ENCODE measurements around the gene COPA.
A peak's percentile ranks its signal among the peaks of the same experiment; 100 is the strongest.

Gene COPA

DNA sequence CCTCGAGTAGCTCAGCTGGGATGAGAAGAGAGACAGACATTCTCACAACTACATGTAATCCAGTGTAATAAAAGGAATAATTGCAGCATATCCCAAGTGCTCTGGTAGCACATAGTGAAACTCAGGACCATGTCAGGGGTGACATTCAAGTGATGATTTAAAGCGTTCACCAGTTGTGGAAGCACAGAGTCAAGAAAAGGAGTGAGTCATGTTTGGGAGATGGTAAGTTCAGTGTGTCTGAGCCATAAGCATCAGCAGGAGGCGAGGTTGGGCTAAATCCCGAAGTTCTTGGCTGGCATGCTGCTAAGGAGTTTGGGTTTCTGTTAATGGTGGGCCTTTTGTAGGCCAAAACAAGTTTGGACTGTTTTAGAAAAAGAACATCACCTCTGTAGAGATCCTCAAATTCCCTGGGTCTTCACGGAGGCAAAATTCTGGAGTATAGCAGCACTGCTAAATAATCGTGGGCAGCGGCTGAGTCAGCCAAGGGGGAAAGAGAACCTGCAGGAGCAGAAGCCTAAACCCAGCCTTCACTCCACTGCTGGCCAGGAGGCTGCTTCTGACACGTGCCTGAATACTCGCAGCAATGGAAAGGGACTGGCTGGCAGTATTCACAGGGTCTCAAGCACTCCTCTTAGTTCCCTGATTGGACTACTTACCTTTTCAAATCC lies 16.6 kb upstream of the COPA start:
- ChIA-PET POLR2A (no interaction called here), CTCF (interaction anchor here (9.5 kb wide), 1 partner anchor 17 kb away, joined by 78 read pairs; no protein-coding TSS in a partner anchor)
- no peak for DNase-seq (ENCODE audit: extremely low spot score)
- TF ChIP-seq, protein P1, sequence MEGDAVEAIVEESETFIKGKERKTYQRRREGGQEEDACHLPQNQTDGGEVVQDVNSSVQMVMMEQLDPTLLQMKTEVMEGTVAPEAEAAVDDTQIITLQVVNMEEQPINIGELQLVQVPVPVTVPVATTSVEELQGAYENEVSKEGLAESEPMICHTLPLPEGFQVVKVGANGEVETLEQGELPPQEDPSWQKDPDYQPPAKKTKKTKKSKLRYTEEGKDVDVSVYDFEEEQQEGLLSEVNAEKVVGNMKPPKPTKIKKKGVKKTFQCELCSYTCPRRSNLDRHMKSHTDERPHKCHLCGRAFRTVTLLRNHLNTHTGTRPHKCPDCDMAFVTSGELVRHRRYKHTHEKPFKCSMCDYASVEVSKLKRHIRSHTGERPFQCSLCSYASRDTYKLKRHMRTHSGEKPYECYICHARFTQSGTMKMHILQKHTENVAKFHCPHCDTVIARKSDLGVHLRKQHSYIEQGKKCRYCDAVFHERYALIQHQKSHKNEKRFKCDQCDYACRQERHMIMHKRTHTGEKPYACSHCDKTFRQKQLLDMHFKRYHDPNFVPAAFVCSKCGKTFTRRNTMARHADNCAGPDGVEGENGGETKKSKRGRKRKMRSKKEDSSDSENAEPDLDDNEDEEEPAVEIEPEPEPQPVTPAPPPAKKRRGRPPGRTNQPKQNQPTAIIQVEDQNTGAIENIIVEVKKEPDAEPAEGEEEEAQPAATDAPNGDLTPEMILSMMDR (IDR thresholded peaks at IDR 0.05; ENCODE audit: control extremely low read depth, extremely low read depth, low read depth, missing control alignments): no peak

DNA sequence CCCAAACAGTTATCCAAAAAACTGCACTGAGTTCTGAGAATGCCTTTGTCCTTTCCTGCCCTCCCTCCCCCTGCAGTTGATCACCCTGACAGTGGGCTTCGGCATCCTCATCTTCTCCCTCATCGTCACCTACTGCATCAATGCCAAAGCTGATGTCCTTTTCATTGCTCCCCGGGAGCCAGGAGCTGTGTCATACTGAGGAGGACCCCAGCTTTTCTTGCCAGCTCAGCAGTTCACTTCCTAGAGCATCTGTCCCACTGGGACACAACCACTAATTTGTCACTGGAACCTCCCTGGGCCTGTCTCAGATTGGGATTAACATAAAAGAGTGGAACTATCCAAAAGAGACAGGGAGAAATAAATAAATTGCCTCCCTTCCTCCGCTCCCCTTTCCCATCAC lies 15.0 kb upstream of the COPA start:
- CTCF ChIA-PET: interaction anchor here (0.7 to 2.3 kb wide), 4 partner anchors 8 to 18 kb away, joined by 3 to 12 read pairs (median 4); no protein-coding TSS in a partner anchor
- POLR2A ChIA-PET: no interaction called here

DNA sequence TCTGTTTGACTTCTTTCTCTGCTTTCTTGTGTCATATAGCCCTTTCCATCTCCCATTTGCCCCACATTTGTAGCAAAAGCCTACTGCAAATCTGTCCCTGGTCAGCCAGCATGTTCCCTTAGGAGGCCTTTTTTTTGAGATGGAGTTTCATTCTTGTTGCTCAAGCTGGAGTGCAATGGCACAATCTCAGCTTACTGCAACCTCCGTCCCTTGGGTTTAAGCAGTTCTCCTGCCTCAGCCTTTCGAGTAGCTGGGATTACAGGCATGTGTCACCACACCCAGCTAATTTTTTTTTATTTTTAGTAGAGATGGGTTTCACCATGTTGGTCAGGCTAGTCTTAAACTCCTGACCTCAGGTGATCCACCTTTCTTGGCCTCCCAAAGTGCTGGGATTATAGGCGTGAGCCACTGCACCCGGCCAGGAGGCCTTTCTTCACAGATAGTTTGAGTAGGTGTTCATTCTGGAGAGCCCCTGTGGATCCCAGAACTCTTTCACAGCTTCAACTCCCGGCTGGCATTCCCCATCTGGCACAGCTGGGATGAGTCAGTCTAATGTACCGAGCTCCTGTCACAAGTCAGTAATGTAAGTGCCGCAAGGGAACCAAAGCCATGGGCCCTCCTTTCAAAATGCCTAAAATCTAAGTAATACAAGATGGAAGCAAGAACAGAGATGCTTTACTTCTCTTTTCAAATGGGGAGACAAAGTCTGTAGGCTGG lies 14.4 kb upstream of the COPA start:
- POLR2A ChIA-PET: no interaction called here
- CTCF ChIA-PET: interaction anchor here (0.7 to 3.3 kb wide), 8 partner anchors 9 to 249 kb away, joined by 3 to 17 read pairs (median 4); no protein-coding TSS in a partner anchor
- DNase-seq (ENCODE audit: extremely low spot score): no peak
- TF ChIP-seq, protein P1 (IDR thresholded peaks at IDR 0.05; ENCODE audit: control extremely low read depth, extremely low read depth, low read depth, missing control alignments): no peak

More for the DNA sequence above, 15.0 kb upstream of the COPA start:
- DNase-seq (ENCODE audit: extremely low spot score): no peak
- TF ChIP-seq, protein P1 (IDR thresholded peaks at IDR 0.05; ENCODE audit: control extremely low read depth, extremely low read depth, low read depth, missing control alignments): no peak

DNA sequence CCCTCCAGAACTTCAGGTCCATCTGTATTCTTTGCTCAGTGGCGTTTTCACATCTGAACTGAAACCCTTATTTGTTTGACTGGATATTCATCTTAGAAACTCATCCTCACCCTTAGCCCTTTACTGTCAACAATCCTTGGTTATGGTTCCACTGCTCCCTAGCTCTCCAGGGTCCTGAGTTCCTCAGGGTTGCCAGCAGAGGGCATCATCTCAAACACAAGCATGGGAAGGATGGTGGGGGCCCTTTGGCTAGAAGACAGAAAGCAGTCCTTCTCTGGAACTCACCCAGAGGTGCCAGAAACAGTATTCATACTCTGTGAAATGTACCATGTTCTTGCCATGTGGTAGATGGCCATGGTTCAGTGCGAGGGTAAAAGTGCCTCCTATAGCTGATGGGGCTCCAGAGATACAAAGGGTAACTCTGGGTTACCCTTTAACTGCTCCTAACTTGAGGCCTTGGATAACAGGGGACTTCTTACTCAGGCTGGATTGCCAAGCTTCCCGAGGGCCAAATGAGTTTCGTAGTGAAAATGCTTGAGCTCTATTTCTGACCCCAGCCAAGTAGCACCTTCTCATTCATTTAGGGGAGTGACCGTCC lies 11.4 kb upstream of the COPA start:
- DNase-seq (ENCODE audit: extremely low spot score): no peak
- CTCF ChIA-PET: interaction anchor here (0.9 to 3.9 kb wide), 14 partner anchors 9 to 255 kb away, joined by 3 to 24 read pairs (median 6); partner anchors contain the start of gene NHLH1
- POLR2A ChIA-PET: interaction anchor here (0.8 to 1.4 kb wide), 3 partner anchors 8 to 252 kb away, joined by 3 read pairs; no protein-coding TSS in a partner anchor
- TF ChIP-seq, protein P1 (IDR thresholded peaks at IDR 0.05; ENCODE audit: control extremely low read depth, extremely low read depth, low read depth, missing control alignments): peak; percentile 40

DNA sequence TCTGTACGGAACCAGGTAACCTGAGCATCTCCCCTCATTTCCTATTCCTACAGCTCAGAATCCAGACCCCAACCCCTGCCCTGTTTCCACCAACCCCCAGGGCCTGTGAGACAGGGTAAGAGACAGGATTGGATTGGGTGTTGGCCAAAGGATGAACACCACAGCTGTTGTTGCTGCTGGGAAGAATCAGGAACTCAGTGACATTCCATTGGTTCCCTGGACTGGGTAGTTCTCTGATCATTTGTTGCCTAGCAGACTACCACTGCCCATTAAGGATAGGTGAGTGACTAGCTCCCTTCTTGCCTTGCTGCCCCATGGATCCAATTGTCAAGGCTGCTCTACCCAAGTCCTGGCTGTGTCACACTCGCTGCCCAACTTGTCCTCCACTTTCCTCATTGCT lies 10.2 kb upstream of the COPA start:
- DNase-seq (ENCODE audit: extremely low spot score): no peak
- ChIA-PET CTCF (interaction anchor here (0.6 to 3.9 kb wide), 9 partner anchors 7 to 254 kb away, joined by 3 to 23 read pairs (median 5); no protein-coding TSS in a partner anchor), POLR2A (interaction anchor here (0.9 to 1.4 kb wide), 2 partner anchors 10 to 13 kb away, joined by 3 to 4 read pairs; partner anchors contain the start of gene NHLH1)
- TF ChIP-seq, protein P1 (IDR thresholded peaks at IDR 0.05; ENCODE audit: control extremely low read depth, extremely low read depth, low read depth, missing control alignments): no peak

DNA sequence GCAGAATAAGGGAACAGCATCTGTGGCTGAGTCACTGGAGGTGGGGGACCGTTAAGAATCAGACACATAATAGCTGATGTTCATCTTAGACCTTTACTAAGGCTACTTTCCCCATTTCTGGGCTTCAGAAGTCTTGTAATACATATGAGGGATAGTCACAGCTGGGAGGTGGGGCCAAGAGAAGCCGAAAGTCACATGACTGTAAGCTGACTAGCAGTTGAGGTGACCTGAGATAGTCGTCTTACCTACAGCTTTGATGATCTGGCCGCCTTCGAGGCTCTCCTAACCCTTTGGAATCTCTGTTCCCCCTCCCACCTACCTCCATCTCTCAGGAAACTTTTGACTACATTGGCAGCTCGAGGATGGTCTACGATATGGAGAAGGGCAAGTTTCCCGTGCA lies 9.5 kb upstream of the COPA start:
- ChIA-PET CTCF (interaction anchor here (0.6 to 3.9 kb wide), 8 partner anchors 8 to 274 kb away, joined by 3 to 23 read pairs (median 4); no protein-coding TSS in a partner anchor), POLR2A (interaction anchor here (0.9 kb wide), 1 partner anchor 14 kb away, joined by 4 read pairs; the partner anchor contains the start of gene NHLH1)
- TF ChIP-seq, protein P1 (IDR thresholded peaks at IDR 0.05; ENCODE audit: control extremely low read depth, extremely low read depth, low read depth, missing control alignments): no peak
- no peak for DNase-seq (ENCODE audit: extremely low spot score)
